H7 (cell line): ENCODE data around the gene KIF1C. TPM values are rescaled to one million over a fixed set of nuclear protein-coding genes. Genes with fewer than 3 reads are reported as not detected.

Experiments used
- DNase-seq: peaks from one replicate; pipeline ENCODE4 v3.0.0; 2012
- H3K27me3 ChIP-seq: 2 replicates; pipeline ENCODE4 v1.6.0; 2011; ENCODE audit warnings: mild to moderate bottlenecking, low read length; ENCODE audit not compliant: control insufficient read depth, insufficient read depth
- H3K36me3 ChIP-seq: replicated peaks from 2 replicates; pipeline ENCODE4 v1.5.1; 2011; ENCODE audit warnings: low read length; ENCODE audit not compliant: control insufficient read depth, insufficient read depth
- H3K4me3 ChIP-seq: 2 replicates; pipeline ENCODE4 v1.5.1; 2011; ENCODE audit warnings: low read depth, mild to moderate bottlenecking, control low read depth, low read length, moderate library complexity; ENCODE audit not compliant: insufficient read depth
- total RNA-seq: library from RNA; depleted of rRNA; stranded (reverse); fragments of >200 nt; shearing (Covaris generic); gene quantifications from 2 replicates; pipeline ENCODE4 v1.2.3, GENCODE V29; 2014

KIF1C gene
- total RNA-seq, 1 experiment from 2014 or later: 46.2 TPM

DNA sequence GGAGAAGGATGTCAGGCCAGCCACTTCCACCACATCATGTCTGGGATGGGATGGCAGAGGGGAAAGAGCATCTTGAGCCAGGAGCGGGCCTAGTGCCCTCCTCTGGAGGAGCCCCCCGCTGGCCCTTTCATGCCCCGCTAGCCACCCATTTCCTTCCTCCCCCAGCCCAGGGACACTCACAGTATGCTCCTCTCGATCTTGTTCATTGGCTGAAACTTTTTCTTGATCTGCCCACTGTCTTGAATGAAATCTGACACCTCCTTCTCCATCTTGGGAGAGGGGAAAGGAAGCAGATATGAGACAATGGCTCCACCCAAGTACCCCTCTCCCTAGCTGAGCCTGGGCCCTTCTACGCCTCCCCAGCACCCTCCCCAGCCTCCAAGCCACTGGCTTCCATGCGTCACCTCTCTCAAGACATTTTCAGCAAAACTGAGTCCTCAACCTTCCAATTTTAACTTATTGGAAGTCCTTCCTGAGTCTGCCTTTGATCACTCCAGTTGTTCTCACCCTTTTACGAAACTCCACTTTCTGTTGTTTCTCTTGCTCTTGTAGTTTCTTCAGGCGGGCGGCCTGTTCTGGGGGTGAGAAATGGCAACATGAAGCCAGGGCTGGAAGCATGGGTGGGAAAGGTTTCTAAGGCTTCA, 37.3 kb upstream of the KIF1C start:
- peaks cover 2% of the 10 kb centered on the region; the same call in 1 of the 2 replicates for H3K36me3 ChIP-seq
- no peaks in the 10 kb centered on the region for H3K27me3 ChIP-seq
- DNase-seq: peak; percentile 60
- H3K4me3 ChIP-seq: no peak overlapping the region

DNA sequence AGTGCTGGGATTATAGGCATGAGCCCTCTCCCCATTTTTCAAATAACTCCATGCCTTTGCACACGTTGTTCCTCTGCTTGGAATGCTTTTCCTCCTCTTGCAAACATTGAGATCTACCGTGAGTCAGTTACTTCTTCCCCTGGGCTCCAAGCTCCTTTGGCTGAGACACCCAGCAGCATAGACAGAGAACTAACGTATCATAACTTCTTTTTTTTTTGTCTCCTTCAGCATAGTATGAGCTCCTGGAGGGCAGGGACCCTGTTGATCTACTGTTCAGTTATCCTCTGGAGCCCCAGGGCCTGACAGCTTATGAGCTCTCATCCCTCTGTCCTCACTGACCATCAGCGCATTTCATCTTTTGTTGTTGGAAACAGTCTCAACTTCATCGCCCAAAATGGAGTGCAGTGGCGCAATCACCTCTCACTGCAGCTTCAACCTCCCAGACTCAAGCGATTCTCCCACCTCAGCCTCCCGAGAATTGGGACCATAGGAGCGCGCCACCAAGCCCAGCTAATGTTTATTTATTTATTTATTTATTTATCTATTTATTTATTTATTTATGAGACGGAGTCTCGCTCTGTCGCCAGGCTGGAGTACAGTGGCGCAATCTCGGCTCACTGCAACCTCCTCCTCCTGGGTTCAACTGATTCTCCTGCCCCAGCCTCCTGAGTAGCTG, 32.3 kb upstream of the KIF1C start:
- H3K4me3 ChIP-seq: no peak overlapping the region
- DNase-seq: no peak
- H3K36me3 ChIP-seq: no peaks in the 10 kb centered on the region; the same call in 1 of the 2 replicates
- no peaks in the 10 kb centered on the region for H3K27me3 ChIP-seq

DNA sequence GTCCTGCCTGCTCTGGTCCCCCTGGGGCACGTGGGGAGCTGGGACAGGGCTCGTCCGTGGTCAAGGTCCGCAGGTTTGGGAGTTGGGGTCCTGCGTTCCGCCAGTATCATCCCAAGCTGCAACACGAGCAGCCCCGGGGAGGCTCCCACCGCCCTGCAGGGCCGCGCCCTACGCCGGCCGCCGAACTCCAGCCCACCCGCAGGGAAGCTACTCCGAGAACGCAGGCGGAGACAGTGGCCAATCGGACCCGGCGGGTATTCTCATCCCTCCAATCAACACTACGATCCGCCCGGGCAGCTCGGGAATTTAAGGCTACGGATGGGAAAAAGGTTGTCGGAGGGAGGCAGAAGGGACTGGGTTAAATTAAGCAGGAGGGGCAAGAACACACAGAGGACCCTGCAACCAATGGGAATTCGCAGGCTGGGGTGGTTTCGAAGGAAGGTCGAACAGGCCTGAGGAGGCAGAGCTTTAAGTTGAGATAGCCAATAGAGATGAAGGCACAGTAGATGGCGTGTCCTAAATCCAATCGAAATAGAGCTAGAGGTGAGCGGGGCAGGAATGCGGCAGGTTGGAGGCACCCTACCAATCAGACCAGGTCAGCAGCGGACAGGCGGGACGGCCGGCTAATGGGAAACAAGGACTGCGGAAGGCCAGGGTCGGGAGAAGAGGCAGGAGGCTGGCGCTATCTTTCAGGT, 30.8 kb upstream of the KIF1C start:
- Histone ChIP-seq H3K27me3 (no peaks in the 10 kb centered on the region), H3K36me3 (peaks cover 4% of the 10 kb centered on the region), H3K4me3 (peak overlapping the region; percentile 87)
- peak; percentile 98 for DNase-seq

DNA sequence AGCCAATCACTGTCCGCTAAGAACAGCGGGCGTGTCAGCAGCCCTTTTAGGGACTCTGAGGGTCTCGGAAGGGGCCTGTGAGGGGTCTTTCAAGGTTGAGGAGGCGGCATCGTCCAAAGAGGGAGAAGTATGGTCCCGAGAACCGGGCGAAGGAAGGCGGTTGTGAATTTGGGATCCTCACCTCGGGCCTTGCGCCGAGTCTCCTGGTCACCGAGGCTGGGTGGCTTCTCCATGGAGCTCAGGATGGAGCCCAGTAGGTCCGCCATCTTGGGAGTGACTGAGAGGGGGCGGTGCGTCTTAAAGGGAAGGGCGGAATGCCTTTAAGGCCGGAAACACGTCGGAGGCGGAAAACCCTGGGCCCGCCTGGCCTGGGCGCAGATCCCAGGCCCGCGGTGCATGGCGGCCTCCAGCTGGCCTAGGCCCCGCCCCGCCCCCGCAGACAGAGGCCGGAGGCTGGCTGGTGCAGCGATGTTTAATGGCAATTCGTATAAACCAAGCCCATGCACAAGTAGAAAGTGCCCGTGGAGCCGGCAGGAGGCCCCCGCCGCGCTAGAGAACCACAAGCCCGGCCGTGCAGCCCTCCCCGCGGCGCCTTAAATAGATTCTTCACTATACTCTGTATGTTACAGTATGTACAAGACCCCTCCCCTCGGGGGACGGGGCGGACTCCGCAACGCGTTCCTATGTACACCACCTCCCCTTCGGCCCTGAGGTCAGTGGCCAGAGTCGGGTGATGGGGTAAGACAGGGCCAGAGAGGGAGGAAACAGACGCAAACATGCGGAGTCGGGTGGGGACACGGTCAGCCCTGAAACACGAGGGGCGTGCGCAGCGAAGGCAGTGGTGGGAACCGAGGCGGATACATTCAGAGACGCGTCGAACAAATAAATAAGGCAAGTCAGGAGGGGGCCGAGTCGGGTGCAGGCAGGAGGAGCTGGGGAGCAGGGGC, 29.9 kb upstream of the KIF1C start, which contains the start of gene SPAG7:
Gene SPAG7 (minus strand): TSS at position 279 of the 947 bp plus-strand sequence. CDS start 13 bp downstream, at position 266.
- H3K27me3 ChIP-seq: peaks cover 4% of the 10 kb centered on the region; the same call in 1 of the 2 replicates
- peaks cover 4% of the 10 kb centered on the region for H3K36me3 ChIP-seq
- H3K4me3 ChIP-seq: peak within 1 kb of the TSS; percentile 87
- DNase-seq: peak; percentile 98

DNA sequence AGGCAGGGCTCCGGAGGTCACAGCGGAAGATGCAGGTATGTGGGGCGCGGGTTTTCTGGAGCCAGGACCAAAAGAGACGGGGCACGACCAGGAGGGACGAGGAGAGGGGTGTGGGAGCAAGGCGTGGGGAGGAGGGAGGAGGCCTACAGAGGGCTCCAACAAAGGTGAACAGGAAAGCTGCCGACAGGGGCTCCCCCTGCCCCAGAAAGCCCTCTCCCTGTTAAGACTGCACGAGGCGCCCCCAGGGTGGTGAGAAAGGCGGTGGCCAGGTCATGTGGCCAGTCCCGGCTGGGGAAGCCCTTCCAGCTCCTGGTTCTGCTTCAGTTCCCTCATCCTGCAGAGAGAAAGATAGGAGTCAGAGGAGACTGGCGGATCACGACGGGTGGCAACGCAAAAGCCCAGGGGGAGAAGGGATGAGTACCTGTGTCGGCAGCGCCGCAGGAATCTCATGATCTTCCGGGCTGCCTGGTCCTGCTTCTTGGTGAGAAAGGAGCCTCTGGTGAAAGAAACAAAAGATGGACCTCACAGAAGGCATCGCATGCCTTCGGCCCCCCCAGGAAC, 29.2 kb upstream of the KIF1C start:
- peak; percentile 78 for DNase-seq

DNA sequence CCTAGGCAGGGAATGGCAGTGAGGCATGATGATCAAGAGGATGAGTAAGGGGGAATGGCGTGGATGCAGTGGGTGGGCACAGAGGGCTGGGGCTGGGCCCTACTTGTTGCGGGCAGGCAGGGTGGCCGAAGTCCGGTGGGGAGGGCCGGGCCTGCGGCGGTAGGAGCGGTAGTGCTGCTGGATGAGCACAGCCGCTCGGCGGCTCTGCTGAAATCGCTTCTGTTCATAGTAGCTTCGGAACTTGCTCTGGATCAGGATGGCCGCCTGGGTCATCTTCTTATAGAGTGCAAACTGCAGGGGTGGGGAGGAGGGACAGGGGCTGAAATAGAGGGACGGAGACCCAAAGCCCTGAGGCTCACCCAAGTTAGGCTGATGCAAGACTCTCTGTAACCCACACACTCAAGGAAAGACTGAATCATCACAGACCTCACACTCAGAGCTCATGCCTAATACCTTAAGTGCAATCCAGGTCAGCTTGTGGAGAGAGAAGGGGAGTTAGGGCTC, 28.7 kb upstream of the KIF1C start:
- DNase-seq: peak; percentile 66
- peaks cover 14% of the 10 kb centered on the region; the same call in 1 of the 2 replicates for H3K27me3 ChIP-seq
- H3K36me3 ChIP-seq: peaks cover 4% of the 10 kb centered on the region

More for the DNA sequence above, 29.2 kb upstream of the KIF1C start:
- Histone ChIP-seq H3K27me3 (peaks cover 10% of the 10 kb centered on the region; the same call in 1 of the 2 replicates), H3K36me3 (peaks cover 4% of the 10 kb centered on the region), H3K4me3 (peak overlapping the region; percentile 87)

DNA sequence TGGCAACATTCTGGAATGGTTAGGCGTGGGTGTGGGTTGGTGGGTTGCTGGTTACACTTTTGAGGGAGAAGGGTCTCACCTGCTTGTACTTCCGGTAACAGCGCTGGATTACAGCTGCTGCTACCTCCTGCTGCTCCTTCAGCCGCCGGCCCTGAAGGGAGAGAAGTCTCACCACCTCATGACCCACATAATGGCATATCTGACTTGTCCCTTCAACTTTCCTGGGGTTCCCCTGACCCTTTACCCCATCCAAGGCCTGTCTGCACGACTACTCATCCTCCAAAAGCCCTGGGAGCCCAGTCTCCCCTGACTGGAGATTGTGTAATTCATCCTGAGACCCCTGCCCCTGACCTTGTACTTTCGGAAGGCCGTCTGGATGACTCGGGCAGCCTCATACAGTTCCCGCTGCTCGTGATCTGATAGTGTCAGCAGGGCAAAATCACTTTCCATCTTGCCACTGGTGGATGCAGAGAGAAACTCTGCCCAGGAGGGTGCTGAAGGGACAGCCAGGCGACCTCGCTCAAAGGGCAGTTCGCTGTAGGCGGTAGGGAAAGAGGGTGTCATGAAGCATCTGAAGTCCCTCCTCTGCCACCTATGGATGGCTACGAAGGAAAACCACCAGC, 28.1 kb upstream of the KIF1C start:
- peak overlapping the region; percentile 87; the same call in 1 of the 2 replicates for H3K4me3 ChIP-seq
- H3K27me3 ChIP-seq: peaks cover 19% of the 10 kb centered on the region; the same call in 1 of the 2 replicates
- no peak for DNase-seq
- H3K36me3 ChIP-seq: peaks cover 4% of the 10 kb centered on the region

More for the DNA sequence above, 28.7 kb upstream of the KIF1C start:
- H3K4me3 ChIP-seq: peak overlapping the region; percentile 87

DNA sequence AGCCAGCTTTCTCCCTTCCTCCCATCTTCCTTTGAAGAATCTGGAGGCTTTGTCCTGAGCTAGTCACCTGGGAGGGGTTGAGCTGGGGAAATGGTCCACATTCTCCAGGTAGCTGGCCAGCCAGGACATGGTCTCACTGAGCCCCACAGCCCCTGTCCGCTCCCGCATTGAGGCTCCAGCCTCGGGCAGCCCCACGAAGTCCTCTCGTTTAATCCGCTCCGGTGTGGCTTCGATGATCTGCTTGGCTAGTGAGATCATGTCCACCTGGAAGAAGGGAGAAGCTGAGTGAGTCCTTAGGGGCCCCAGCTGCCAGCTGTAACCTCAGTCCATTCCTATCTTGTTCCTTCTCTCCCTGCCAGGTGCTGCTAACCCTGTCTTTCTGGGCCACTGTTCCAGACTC, 27.5 kb upstream of the KIF1C start:
- DNase-seq: no peak
- Histone ChIP-seq H3K36me3 (peaks cover 4% of the 10 kb centered on the region), H3K27me3 (peaks cover 22% of the 10 kb centered on the region; the same call in 1 of the 2 replicates), H3K4me3 (no peak overlapping the region)

DNA sequence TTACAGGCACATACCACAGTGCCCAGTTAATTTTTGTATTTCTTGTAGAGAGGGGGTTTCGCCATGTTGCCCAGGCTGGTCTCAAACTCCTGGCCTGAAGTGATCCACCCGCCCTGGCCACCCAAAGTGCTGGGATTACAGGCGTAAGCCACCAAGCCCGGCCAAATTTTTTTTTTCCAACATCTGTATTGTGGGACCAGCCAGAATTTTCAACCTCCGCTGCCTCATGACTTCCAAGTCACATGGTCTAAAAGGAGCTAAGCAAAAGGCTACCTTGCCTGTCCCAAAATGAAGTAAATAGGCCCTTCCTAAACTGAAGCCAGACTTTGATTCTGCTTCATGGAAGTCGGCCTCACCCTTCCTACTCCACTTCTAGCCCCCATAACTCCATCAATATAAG, 25.9 kb upstream of the KIF1C start:
- H3K4me3 ChIP-seq: no peak overlapping the region
- peaks cover 4% of the 10 kb centered on the region for H3K36me3 ChIP-seq
- H3K27me3 ChIP-seq: peaks cover 22% of the 10 kb centered on the region; the same call in 1 of the 2 replicates
- DNase-seq: no peak

DNA sequence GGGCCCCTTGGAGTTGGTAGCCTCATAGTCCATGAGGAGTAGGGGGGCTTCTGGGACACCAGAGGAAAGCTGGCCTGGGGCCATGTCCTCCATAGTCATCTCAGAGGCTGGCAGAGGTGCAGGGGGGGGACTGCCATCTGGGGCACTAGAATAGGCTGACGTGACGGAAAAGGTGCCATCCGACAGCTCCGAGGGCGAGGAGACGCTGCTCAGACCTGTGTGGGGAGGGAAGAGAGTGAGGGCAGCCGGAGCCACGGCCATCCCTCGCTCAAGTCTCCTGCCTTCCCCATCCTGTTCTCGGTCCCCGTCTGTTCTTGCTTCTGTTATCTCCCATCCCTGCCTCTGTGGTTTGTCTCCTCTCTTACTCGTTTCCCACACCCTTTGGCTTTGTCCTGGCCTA, 25.4 kb upstream of the KIF1C start:
- H3K27me3 ChIP-seq: peaks cover 24% of the 10 kb centered on the region; the same call in 1 of the 2 replicates
- peak; percentile 61 for DNase-seq
- H3K4me3 ChIP-seq: no peak overlapping the region
- peaks cover 4% of the 10 kb centered on the region for H3K36me3 ChIP-seq

DNA sequence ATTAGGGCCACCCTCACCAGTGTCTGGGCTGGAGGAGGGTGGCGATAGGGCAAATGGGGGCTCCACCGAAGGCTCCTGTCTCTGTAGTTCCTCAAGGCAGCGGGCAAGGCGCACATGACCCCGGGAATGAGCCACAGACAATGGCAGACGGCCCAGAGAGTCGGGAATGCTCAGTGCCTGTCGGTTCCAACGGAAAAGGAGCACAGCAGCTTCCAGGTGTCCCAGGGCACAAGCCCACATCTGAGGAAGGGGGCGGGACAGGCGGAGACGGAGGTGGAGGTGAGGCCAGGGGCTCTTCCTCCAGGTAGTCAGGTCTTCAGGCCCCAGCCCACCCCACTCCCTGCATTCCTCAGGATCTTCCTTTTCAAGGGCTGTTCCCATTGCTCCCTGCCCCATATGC, 25.0 kb upstream of the KIF1C start:
- peaks cover 25% of the 10 kb centered on the region; the same call in 1 of the 2 replicates for H3K27me3 ChIP-seq
- peak; percentile 83 for DNase-seq
- no peak overlapping the region for H3K4me3 ChIP-seq
- H3K36me3 ChIP-seq: peaks cover 6% of the 10 kb centered on the region

DNA sequence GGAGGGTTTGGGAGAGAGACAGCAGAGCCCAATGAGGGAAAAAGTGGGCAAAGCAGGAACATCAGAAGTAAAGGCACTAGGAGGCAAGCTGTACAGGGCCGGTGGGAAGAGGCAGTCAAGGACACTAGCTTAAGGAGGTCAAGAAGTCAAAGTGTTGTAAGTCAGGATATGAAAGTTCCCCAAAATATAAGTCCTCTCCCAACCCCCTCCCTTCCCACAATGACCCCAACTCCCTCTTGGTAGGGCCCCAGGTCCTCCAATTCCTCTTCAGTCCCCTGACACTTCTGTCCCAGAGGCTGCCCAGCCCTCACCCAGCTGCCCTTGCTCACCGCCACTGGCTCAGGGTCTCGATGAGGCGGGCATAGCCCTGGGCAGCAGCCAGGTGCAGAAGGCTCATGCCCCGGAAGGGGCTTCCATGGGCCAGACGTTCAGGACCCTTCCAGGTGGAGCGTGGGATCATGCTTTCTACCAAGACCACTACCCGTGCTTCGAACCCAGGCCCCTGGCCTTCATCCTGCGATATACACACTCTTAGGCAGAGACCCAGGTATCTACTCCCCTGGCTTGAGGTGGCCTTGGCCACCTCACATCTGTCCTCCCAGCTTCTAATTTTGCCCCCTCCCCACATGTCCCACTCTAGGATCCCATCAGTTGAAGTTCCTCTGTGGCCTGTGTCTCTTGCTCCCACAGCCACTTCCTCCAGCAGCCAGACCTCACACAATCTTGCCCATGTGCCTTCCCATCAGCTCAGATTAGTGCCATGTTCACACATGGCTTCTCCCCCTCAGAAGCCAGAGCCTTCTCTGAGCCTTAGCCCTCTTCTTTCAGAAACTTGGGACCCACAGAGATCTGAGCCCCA, 24.3 kb upstream of the KIF1C start:
- H3K36me3 ChIP-seq: peaks cover 6% of the 10 kb centered on the region
- DNase-seq: no peak
- peaks cover 30% of the 10 kb centered on the region; the same call in 1 of the 2 replicates for H3K27me3 ChIP-seq
- no peak overlapping the region for H3K4me3 ChIP-seq
